WI38 (cell line): ENCODE data around the gene PCCA.
A peak's percentile ranks its signal among the peaks of the same experiment; 100 is the strongest.

Source experiments
- H3K4me3 ChIP-seq: 2 replicates; pipeline ENCODE4 v1.5.1; 2011; ENCODE audit warnings: low read depth, mild to moderate bottlenecking, control low read depth, low read length
- TF ChIP-seq, protein P1 (sequence below): IDR thresholded peaks from 2 replicates; pipeline ENCODE4 v1.5.1; 2012; ENCODE audit warnings: low read depth, mild to moderate bottlenecking, control low read depth, low read length

The PCCA gene

DNA sequence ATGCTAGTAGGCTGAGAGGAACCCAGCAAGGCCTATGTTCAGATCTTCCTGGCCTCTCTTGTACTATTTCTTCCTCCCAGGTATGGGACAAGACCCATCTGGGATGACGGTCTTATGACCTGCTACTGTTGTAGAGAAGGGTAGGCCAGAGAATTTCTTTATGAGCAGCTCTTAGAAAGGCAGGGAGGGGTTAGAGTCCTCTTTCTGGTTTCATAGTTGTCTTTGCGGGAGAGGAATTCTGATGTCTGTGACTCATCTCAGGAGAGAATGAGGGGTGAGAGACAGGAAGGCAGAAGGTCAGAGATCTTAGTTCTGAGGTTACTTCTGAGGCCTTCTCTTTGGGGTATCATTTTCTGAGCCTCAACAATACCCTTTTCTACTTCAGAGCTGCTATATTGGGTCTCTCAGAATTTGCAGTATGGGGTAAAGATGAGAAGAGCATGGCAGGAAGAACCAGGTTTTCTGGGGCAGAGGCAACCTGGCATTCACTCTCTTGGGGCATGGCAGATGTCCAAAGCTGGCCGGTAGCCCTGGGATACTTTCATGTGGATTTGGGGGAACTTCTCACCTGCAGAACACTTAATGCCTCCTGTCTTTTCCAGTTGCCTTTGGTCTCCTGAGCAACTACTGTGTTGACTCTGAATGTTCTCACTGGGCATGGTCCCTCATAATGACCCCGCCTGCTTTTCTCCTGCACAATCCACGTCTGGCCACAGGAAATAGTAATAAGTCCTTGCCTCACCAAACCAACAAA, 345.3 kb downstream of the PCCA start:
- TF ChIP-seq, protein P1, sequence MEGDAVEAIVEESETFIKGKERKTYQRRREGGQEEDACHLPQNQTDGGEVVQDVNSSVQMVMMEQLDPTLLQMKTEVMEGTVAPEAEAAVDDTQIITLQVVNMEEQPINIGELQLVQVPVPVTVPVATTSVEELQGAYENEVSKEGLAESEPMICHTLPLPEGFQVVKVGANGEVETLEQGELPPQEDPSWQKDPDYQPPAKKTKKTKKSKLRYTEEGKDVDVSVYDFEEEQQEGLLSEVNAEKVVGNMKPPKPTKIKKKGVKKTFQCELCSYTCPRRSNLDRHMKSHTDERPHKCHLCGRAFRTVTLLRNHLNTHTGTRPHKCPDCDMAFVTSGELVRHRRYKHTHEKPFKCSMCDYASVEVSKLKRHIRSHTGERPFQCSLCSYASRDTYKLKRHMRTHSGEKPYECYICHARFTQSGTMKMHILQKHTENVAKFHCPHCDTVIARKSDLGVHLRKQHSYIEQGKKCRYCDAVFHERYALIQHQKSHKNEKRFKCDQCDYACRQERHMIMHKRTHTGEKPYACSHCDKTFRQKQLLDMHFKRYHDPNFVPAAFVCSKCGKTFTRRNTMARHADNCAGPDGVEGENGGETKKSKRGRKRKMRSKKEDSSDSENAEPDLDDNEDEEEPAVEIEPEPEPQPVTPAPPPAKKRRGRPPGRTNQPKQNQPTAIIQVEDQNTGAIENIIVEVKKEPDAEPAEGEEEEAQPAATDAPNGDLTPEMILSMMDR, result no peak
- H3K4me3 ChIP-seq, result no peak overlapping the region

DNA sequence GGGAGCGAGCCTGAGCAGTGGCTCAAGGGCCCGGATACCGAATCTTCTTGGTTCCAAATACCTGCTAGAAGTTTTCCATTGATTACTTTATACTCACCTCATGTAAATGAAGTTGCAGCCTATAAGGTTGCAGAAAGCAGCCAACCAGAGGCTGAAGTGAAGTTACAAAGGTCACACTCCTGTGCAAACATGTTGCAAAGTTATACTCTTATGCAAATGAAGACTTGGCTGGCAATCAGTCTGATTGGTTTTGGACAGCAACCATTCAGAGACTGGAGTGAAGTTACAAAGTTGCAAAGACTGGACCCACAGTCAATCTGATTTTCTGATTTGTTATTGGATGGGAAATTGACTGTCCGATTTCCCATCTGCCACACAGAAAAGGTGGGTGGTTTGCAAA, 347.2 kb downstream of the PCCA start:
- TF ChIP-seq, protein P1, result no peak
- H3K4me3 ChIP-seq, result no peak overlapping the region

DNA sequence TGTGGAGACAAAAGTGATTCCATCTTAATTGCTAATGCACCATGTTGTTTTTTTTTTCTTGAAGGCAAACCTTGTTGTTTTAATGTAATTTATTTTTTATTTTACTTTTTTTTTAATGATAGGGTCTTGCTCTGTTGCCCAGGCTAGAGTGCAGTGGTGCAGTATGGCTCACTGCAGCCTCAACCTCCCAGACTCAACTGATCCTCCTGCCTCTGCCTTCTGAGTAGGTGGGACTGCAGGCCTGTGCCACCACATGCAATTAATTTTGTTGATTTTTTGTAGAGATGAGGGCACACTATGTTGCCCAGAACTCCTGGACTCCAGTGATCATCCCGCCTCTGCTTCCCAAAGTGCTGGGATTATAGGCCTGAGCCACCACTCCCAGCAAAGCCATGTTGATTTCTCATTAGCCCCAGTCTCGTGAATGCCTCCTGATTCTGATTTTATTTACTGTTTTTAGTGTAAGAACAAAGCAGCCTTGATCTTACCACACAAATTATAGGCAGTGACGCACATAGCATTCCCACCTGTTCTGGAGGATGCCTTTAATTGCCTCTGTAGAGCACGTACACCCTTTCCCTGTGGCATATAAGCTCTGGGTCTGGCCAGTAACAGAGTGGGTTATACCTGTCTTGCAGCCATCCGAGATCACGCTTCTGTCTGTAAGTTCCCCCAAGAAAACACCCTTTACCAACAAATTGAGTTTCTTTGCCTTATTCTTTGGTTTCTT, 349.3 kb downstream of the PCCA start:
- TF ChIP-seq, protein P1, result no peak
- no peak overlapping the region for H3K4me3 ChIP-seq

DNA sequence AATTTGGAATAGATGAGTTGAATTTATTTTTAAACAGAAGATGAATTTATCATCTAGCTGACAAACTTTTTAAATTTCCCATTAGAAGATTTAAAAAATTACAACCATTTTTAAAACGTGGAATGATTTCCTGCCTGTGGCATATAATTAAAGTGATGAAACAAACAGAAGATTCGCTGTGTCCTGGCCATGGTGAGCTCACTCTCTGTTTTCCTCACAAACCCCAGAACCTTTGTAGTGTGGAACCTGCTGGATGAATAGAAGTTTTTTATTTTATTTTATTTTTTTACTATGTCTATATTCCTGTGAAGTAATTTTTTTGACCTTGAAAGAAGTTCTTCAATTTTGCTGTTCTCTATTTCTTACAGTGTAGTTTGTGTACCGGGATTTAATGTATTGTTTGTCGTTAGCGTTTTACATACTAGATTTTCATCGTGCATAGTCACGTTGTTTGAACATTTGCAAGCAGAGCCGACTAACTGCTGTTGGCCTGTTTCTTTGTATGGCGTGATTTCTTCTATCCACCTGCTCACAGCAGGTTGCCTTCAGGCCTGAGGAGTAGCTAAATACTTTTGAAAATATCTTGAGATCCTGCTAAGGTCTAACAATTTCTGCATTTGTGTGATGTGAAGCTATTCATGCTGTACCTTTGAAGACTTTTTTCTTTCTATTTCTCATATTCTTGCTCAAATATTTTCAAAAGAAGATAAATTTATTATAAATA, 350.5 kb downstream of the PCCA start:
- H3K4me3 ChIP-seq, result no peak overlapping the region
- TF ChIP-seq, protein P1, result no peak

DNA sequence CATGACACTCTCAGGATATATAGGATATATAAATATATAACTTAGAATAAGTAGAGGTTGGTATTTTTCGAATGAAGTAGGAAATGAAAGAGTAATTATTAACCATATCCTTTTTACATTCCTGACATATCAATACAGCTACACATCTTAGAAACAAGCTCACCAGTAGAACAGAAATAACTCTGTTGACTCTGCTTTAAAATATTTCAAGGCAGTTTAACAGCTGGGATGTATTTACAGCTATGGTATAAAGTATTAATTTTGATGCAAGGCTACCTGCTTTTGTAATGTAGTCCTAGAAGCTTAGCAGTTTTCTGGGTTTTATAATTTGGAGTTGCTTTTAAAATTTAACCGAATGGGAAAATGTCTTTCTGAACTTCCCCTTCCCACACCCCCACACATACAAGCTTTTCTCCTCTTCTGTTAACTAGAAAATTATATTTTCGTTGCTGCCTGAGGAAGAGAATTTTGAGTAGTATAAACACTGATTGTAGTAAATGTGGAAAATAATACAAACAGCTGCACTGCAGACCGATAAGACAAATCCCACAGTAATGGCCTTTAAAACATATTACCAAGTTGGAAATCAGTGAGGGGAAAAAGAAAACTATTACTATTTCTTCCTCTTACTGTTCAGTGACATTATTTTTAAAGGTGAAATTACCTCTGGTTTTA, 352.0 kb downstream of the PCCA start:
- H3K4me3 ChIP-seq, result peak overlapping the region; percentile 34
- TF ChIP-seq, protein P1, result no peak

DNA sequence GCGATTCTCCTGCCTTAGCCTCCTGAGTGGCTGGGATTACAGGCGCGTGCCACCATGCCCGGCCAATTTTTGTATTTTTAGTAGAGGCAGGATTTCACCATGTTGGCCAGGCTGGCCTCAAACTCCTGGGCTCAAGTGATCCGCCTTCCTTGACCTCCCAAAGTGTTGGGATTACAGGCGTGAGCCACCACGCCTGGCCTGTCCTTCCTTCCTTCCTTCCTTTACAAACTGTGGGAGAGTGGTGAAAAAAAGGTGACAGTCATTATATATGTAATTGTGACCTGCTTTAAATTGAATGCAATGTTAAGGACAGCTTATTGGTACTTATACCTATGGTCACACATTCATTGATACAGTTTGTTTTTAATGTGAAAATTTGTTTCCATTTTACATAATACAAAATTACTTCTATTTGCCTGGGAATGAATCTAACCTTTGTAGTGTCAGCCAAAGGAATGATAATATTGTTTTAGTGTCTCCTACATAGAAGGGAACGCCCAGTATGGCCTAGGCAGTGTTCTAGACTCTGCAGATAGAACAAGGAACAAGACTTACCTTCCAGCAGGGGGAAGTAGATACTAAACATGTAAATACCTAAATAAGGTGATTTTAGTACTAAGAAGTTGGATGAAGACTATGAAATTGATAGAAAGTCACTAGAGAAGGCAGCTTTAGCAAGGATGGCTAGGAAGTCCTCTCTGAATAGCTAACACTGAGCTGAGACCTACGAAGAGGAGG, 353.4 kb downstream of the PCCA start:
- TF ChIP-seq, protein P1, result no peak
- H3K4me3 ChIP-seq, result no peak overlapping the region
